ENCODE data around the gene MAP4K2.

- no peak for TF ChIP-seq CTCF (IDR thresholded peaks at IDR 0.05)
- TF ChIP-seq POLR2A (IDR thresholded peaks at IDR 0.05), result no peak
Observed at GRCh38 chr11:64839335-64839734, 36.3 kb upstream of the MAP4K2 start.

Data from uterus (tissue), 2 donors.